ENCODE measurements around the gene KCNB1. TPM values are rescaled to one million over a fixed set of nuclear protein-coding genes. Genes with fewer than 3 reads are reported as not detected.

Gene KCNB1
- total RNA-seq, 2 donors from 2014 or later = 2.8 to 16.1 TPM

- Histone ChIP-seq H3K27ac (no peak overlapping the region), H3K4me3 (no peak overlapping the region), H3K4me1 (replicated peaks) (no peaks in the 10 kb centered on the region), H3K36me3 (no peaks in the 10 kb centered on the region), H3K9me3 (no peaks in the 10 kb centered on the region), H3K27me3 (replicated peaks; ENCODE audit: insufficient read depth) (no peaks in the 10 kb centered on the region)
- 97% methylated on average over 13 of the region's 13 CpGs for WGBS
- TF ChIP-seq POLR2A (IDR thresholded peaks at IDR 0.05) (no peak), POLR2AphosphoS5 (IDR thresholded peaks at IDR 0.05) (no peak), CTCF (IDR thresholded peaks at IDR 0.05) (no peak)
- intact Hi-C loops (cut with DNase I) = no loop called here
- no peak for DNase-seq (ENCODE audit: low spot score)
Observed at GRCh38 chr20:49409302-49409974, 73.0 kb downstream of the KCNB1 start.

- no peak overlapping the region for H3K27ac ChIP-seq
- DNase-seq (ENCODE audit: low spot score) = no peak
- H3K36me3 ChIP-seq = no peaks in the 10 kb centered on the region
- intact Hi-C loops (cut with DNase I) = no loop called here
- no peak for TF ChIP-seq POLR2A (IDR thresholded peaks at IDR 0.05)
- WGBS = 91% methylated on average over 11 of the region's 11 CpGs
- H3K4me1 ChIP-seq (replicated peaks) = no peaks in the 10 kb centered on the region
- no peak overlapping the region for H3K4me3 ChIP-seq
- no peaks in the 10 kb centered on the region for H3K27me3 ChIP-seq (replicated peaks; ENCODE audit: insufficient read depth)
- H3K9me3 ChIP-seq = no peaks in the 10 kb centered on the region
Observed at GRCh38 chr20:49408509-49409104, 73.9 kb downstream of the KCNB1 start.

GRCh38 chr20:49406666-49407065 lies 75.8 kb downstream of the KCNB1 start:
- intact Hi-C loops (cut with DNase I) = no loop called here
- Histone ChIP-seq H3K27ac (no peak overlapping the region), H3K4me3 (no peak overlapping the region), H3K36me3 (no peaks in the 10 kb centered on the region), H3K27me3 (replicated peaks; ENCODE audit: insufficient read depth) (no peaks in the 10 kb centered on the region), H3K9me3 (no peaks in the 10 kb centered on the region), H3K4me1 (replicated peaks) (no peaks in the 10 kb centered on the region)
- WGBS = 83% methylated on average over 9 of the region's 9 CpGs
- no peak for DNase-seq (ENCODE audit: low spot score)
- no peak for TF ChIP-seq POLR2A (IDR thresholded peaks at IDR 0.05)
- no peak for TF ChIP-seq CTCF (IDR thresholded peaks at IDR 0.05)
- no peak for TF ChIP-seq POLR2AphosphoS5 (IDR thresholded peaks at IDR 0.05)

- TF ChIP-seq POLR2A (IDR thresholded peaks at IDR 0.05) (no peak), CTCF (IDR thresholded peaks at IDR 0.05) (no peak)
- Histone ChIP-seq H3K9me3 (no peaks in the 10 kb centered on the region), H3K4me3 (no peak overlapping the region), H3K4me1 (replicated peaks) (no peaks in the 10 kb centered on the region), H3K27me3 (replicated peaks; ENCODE audit: insufficient read depth) (no peaks in the 10 kb centered on the region), H3K36me3 (no peaks in the 10 kb centered on the region), H3K27ac (no peak overlapping the region)
- DNase-seq (ENCODE audit: low spot score) = no peak
- 55% methylated on average over 5 of the region's 5 CpGs for WGBS
- intact Hi-C loops (cut with DNase I) = no loop called here
Observed at GRCh38 chr20:49405696-49406095, 76.8 kb downstream of the KCNB1 start.

- no peak for DNase-seq (ENCODE audit: low spot score)
- H3K27me3 ChIP-seq (replicated peaks; ENCODE audit: insufficient read depth) = no peaks in the 10 kb centered on the region
- no peak overlapping the region for H3K4me3 ChIP-seq
- intact Hi-C loops (cut with DNase I) = no loop called here
- no peak overlapping the region for H3K27ac ChIP-seq
- no peaks in the 10 kb centered on the region for H3K4me1 ChIP-seq (replicated peaks)
- no peaks in the 10 kb centered on the region for H3K9me3 ChIP-seq
- WGBS = 15% methylated on average over 8 of the region's 8 CpGs
- TF ChIP-seq POLR2AphosphoS5 (IDR thresholded peaks at IDR 0.05) (no peak), CTCF (IDR thresholded peaks at IDR 0.05) (no peak), POLR2A (IDR thresholded peaks at IDR 0.05) (no peak)
- H3K36me3 ChIP-seq = no peaks in the 10 kb centered on the region
Observed at GRCh38 chr20:49405062-49405683, 77.3 kb downstream of the KCNB1 start.

All from prostate gland (tissue), 2 donors.